ENCODE measurements around the gene B4GALT1.

GRCh38 chr9:33127881-33128280 lies 39.3 kb downstream of the B4GALT1 start:
- TF ChIP-seq, protein P1, sequence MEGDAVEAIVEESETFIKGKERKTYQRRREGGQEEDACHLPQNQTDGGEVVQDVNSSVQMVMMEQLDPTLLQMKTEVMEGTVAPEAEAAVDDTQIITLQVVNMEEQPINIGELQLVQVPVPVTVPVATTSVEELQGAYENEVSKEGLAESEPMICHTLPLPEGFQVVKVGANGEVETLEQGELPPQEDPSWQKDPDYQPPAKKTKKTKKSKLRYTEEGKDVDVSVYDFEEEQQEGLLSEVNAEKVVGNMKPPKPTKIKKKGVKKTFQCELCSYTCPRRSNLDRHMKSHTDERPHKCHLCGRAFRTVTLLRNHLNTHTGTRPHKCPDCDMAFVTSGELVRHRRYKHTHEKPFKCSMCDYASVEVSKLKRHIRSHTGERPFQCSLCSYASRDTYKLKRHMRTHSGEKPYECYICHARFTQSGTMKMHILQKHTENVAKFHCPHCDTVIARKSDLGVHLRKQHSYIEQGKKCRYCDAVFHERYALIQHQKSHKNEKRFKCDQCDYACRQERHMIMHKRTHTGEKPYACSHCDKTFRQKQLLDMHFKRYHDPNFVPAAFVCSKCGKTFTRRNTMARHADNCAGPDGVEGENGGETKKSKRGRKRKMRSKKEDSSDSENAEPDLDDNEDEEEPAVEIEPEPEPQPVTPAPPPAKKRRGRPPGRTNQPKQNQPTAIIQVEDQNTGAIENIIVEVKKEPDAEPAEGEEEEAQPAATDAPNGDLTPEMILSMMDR (IDR thresholded peaks at IDR 0.05), result no peak
- TF ChIP-seq EZH2 (IDR thresholded peaks at IDR 0.05), result no peak

Data from neural progenitor cell (in vitro differentiated cells).